PC-3 (cell line): Measurements from ENCODE around the gene TGFA.

ENCODE experiments used
- EZH2 ChIP-seq: fragments of 300-600 bp; sonication (generic); IDR thresholded peaks from one replicate; pipeline ENCODE4 v1.6.1; 2017; ENCODE audit warnings: antibody characterized with exemption, mild to moderate bottlenecking, low read length; ENCODE audit not compliant: unreplicated experiment
- TF ChIP-seq, protein P1 (sequence below): fragments of 300-600 bp; sonication (generic); conservative IDR thresholded peaks from 2 replicates; pipeline ENCODE4 v1.5.1; 2017; ENCODE audit warnings: antibody characterized with exemption, low read depth, mild to moderate bottlenecking, low read length

DNA sequence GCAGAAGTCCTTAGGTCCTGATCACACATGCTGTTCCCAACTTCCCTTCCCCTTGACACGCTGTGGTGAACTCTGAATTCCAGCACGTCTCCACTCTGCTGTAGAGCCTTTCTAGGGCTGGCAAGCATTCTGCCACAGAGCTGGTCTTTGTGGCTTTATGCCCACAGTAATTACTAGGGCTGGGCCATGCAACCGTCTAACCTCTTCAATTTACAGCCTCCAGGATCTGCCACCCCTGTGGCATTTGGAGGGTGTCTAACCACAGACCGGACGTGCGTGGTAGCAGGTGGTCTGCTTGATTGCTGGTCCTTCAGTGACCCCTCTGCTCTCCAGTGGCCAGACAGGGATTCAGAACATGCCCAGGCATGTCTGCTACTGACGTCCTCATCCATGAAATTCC lies 43.1 kb upstream of the TGFA start:
- no peak for TF ChIP-seq EZH2
- TF ChIP-seq, protein P1, sequence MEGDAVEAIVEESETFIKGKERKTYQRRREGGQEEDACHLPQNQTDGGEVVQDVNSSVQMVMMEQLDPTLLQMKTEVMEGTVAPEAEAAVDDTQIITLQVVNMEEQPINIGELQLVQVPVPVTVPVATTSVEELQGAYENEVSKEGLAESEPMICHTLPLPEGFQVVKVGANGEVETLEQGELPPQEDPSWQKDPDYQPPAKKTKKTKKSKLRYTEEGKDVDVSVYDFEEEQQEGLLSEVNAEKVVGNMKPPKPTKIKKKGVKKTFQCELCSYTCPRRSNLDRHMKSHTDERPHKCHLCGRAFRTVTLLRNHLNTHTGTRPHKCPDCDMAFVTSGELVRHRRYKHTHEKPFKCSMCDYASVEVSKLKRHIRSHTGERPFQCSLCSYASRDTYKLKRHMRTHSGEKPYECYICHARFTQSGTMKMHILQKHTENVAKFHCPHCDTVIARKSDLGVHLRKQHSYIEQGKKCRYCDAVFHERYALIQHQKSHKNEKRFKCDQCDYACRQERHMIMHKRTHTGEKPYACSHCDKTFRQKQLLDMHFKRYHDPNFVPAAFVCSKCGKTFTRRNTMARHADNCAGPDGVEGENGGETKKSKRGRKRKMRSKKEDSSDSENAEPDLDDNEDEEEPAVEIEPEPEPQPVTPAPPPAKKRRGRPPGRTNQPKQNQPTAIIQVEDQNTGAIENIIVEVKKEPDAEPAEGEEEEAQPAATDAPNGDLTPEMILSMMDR: no peak
